NB4 (cell line): Measurements from ENCODE around the gene RANBP1.
A peak's percentile ranks its signal among the peaks of the same experiment; 100 is the strongest.

Experiments used
- DNase-seq: peaks from one replicate; pipeline ENCODE4 v3.0.0; 2010; ENCODE audit warnings: low read depth
- H3K4me3 ChIP-seq: one replicate; pipeline ENCODE4 v1.5.1; 2011; ENCODE audit warnings: mild to moderate bottlenecking, low read depth, low read length, moderate library complexity
- MYC ChIP-seq: IDR thresholded peaks from 2 replicates; pipeline ENCODE4 v1.6.1; 2011; ENCODE audit warnings: low read depth, low read length
- POLR2A ChIP-seq: IDR thresholded peaks from 2 replicates; pipeline ENCODE4 v1.6.1; 2011; ENCODE audit warnings: mild to moderate bottlenecking; ENCODE audit not compliant: insufficient read length; ENCODE audit errors: extremely low read depth
- TF ChIP-seq, protein P1 (sequence below): IDR thresholded peaks from 2 replicates; pipeline ENCODE4 v1.6.1; 2011; ENCODE audit warnings: low read depth, low read length
- TF ChIP-seq, protein P2 (sequence below): IDR thresholded peaks from one replicate; pipeline ENCODE4 v1.5.1; 2012; ENCODE audit warnings: low read depth, low read length

Gene RANBP1

DNA sequence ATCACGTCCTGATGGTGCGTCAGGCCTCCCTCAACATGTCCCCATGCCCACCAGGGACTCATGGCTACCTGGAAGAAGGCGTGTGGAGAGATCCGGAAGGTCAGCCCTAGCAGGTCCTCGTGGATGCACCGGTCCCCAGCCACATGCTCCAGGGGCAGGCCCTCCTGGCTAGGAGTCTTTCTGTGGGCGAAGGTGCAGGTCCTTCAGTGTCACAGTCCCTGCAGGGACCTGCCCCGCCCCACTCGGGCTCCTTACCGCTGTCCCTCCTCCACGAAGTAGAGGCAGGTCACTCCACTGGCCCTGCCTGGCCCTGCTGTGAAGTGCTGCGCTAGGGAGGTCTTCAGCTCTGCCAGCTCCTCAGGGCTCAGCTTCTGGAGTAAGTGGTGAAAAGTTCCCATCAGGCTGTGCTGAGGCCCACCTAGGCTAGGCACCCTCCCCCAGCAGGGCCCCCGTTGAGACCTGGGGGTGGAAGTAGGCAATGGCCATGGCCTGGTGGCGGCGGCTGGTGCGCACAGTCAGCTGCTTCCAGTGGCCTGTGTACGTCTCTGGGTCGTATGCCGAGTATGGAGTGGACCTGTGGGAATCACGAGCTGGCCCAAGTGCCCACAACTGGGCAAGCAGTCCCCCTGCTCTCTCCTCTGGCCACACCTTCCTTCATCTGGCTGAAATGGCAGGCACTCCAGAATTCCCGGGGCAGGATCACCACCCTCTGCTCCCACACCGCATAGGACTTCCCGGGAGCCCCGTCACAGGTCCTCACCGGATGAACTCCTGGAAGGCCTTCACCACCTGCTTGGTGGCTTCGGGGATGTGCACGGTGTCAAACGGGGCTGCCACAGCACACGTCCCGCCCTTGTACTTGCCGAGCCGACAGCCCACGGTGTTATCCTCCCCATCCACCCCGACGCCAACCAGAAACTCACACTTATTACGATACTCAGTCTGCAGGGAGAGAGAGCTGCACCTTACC lies 1.1 kb upstream of the RANBP1 start:
- no peak for DNase-seq
- TF ChIP-seq POLR2A: no peak
- TF ChIP-seq, protein P1, sequence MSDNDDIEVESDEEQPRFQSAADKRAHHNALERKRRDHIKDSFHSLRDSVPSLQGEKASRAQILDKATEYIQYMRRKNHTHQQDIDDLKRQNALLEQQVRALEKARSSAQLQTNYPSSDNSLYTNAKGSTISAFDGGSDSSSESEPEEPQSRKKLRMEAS: no peak
- TF ChIP-seq, protein P2, sequence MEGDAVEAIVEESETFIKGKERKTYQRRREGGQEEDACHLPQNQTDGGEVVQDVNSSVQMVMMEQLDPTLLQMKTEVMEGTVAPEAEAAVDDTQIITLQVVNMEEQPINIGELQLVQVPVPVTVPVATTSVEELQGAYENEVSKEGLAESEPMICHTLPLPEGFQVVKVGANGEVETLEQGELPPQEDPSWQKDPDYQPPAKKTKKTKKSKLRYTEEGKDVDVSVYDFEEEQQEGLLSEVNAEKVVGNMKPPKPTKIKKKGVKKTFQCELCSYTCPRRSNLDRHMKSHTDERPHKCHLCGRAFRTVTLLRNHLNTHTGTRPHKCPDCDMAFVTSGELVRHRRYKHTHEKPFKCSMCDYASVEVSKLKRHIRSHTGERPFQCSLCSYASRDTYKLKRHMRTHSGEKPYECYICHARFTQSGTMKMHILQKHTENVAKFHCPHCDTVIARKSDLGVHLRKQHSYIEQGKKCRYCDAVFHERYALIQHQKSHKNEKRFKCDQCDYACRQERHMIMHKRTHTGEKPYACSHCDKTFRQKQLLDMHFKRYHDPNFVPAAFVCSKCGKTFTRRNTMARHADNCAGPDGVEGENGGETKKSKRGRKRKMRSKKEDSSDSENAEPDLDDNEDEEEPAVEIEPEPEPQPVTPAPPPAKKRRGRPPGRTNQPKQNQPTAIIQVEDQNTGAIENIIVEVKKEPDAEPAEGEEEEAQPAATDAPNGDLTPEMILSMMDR: no peak
- TF ChIP-seq MYC: no peak
- H3K4me3 ChIP-seq: no peak overlapping the region

DNA sequence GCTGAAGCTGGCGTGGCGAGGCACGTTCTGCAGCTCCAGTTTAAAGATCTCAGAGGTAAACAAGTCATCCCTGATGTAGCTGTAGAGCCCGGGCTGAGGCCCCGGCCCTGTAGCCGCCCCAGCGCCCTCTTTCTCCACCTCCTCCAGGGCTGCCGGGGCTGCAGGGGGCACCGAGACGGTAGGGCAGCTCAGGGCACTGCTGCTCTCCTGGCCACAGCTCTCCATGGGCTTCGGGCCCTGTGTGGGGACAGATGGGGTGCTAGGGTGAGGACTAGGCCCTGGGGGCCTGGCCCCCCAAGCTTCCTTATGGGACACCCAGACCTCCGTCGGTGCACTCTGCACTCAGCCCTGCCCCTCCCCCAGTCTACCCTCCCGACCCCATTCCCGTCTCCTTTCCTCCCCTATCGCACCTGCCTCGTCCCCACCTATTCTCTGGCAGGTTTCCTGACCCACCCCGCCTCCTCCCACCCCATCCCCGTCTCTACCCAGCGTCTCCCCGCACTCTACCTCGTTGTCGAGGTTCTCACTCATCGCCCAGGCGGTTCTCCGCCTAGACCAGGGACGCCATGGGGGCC lies 559 bp downstream of the RANBP1 start:
- no peak for DNase-seq
- no peak for TF ChIP-seq POLR2A
- TF ChIP-seq, protein P1: no peak
- no peak for TF ChIP-seq MYC
- TF ChIP-seq, protein P2: no peak
- peak overlapping the region; percentile 85 for H3K4me3 ChIP-seq

DNA sequence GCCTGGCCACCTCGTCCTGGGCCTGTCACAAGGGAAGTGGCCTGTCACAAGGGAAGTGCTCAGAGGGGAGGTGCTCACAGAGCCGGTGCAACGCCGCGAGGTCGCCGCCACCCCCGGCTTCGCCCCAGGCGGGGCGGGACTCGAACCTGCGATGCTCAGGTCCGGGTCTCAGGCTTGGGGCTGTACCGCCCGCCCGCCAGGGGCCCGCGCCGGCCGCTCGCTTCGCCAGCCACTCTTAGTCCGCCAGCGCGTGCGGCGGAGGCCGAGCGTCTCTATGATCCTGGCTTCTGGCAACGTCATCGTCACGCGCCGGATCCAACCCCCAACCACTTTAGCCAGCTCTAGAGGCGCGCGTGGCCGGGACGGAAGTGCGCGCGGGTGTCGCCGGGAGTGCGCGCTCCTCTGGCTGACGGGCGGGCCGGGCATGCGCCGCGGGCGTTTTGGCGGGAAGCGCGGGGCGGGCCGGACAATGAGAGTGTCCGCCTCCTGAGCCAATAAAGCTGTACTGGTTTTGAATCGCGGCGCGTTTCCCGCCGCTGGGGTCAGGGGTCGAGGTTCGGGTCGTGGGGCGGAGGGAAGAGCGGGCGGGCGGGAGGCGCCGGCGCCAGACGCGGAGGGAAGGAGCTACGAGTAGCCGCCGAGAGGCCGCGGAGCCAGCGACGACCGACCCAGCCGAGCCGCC lies 1.2 kb downstream of the RANBP1 start, which contains the start of gene TRMT2A:
TSS of gene TRMT2A (minus strand) at position 276 of the 682 bp plus-strand sequence. CDS start 320 bp downstream, outside the sequence.
- peak within 1 kb of the TSS; percentile 99 for H3K4me3 ChIP-seq
- peak; percentile 99 for DNase-seq
- TF ChIP-seq, protein P1: peak; percentile 61; the same call in 1 of the 2 replicates
- TF ChIP-seq MYC (peak; percentile 92), POLR2A (no peak)
- TF ChIP-seq, protein P2: no peak

GRCh38 chr22:20117633-20118299 lies 1.9 kb downstream of the RANBP1 start:
- peak; percentile 42 for DNase-seq
- peak overlapping the region; percentile 99 for H3K4me3 ChIP-seq
- TF ChIP-seq POLR2A (no peak), MYC (no peak)
- TF ChIP-seq, protein P1: no peak
- TF ChIP-seq, protein P2: no peak
